B cell (primary cell): Measurements from ENCODE around the gene GTF2I. TPM values are rescaled to one million over a fixed set of nuclear protein-coding genes. Genes with fewer than 3 reads are reported as not detected.
"Not testable (repeated sequence)": the region's sequence is repeated elsewhere in the genome, so short reads cannot be mapped to it uniquely, and the experiment has no call there.

ENCODE experiments used
- ATAC-seq: fragments of 200-7000 bp; cut with Tn5 transposase; one replicate; pipeline ENCODE4 v1.10.0; 2021; ENCODE audit warnings: low read depth, mild to moderate bottlenecking, moderate number of reproducible peaks, moderate library complexity
- CTCF ChIA-PET: fragments of 350-600 bp; sonication (Branson Sonifier 250); formaldehyde crosslinking; loops from one replicate; lab custom pipeline; 2021; ENCODE audit warnings: antibody characterized with exemption, inconsistent platforms; lab: Charles Lee
- POLR2A ChIA-PET: fragments of 350-600 bp; sonication (Branson Sonifier 250); formaldehyde crosslinking; loops from one replicate; lab custom pipeline; 2021; ENCODE audit warnings: antibody characterized with exemption; lab: Charles Lee
- DNase-seq: peaks from one replicate; pipeline ENCODE4 v3.0.0; 2013
- H2AFZ ChIP-seq: 2 replicates; pipeline ENCODE4 v1.6.1; 2012; ENCODE audit warnings: mild to moderate bottlenecking, low read depth, low read length; ENCODE audit not compliant: insufficient read depth, poor library complexity, severe bottlenecking
- H3K27ac ChIP-seq, 2 donors: 1 replicate in 1 of 2; 2 replicates in 1 of 2; pipeline ENCODE4 v1.5.1; 2012 to 2013; ENCODE audit warnings: low read length in 2 of 2, mild to moderate bottlenecking in 2 of 2, moderate library complexity in 1 of 2
- H3K27me3 ChIP-seq, 4 experiments: fragments of 200-600 bp in 1 of 4; sonication (generic) in 1 of 4; replicated peaks in 1 of 4; 1 replicate in 2 of 4; 2 replicates in 2 of 4; pipeline versions ENCODE4 v1.6.1 to v1.7.0; 2013 to 2016; ENCODE audit warnings: low read length in 3 of 4, mild to moderate bottlenecking in 2 of 4, mixed read lengths in 1 of 4, moderate library complexity in 1 of 4; ENCODE audit not compliant: insufficient read depth in 4 of 4, control insufficient read depth in 3 of 4; ENCODE audit errors: control extremely low read depth in 1 of 4
- H3K36me3 ChIP-seq, 2 experiments: replicated peaks in 1 of 2; 1 replicate in 1 of 2; 2 replicates in 1 of 2; pipeline versions ENCODE4 v1.6.1 to v1.7.1; 2013; ENCODE audit warnings: low read length in 1 of 2; ENCODE audit not compliant: insufficient read depth in 2 of 2, control insufficient read depth in 1 of 2; ENCODE audit errors: control extremely low read depth in 1 of 2, extremely low read depth in 1 of 2
- H3K4me1 ChIP-seq, 2 donors: fragments of 200-600 bp in 1 of 2; sonication (generic) in 1 of 2; 1 replicate in 1 of 2; 2 replicates in 1 of 2; pipeline versions ENCODE4 v1.5.1 to v1.6.1; 2013 to 2017; ENCODE audit warnings: low read length in 2 of 2; ENCODE audit not compliant: control insufficient read depth in 2 of 2, insufficient read depth in 2 of 2
- H3K4me2 ChIP-seq: replicated peaks from 2 replicates; pipeline ENCODE3; 2012; ENCODE audit warnings: mild to moderate bottlenecking, low read depth, low read length; ENCODE audit not compliant: poor library complexity, severe bottlenecking
- H3K4me3 ChIP-seq, 5 experiments: fragments of 200-600 bp in 1 of 5; sonication (generic) in 1 of 5; 1 replicate in 3 of 5; 2 replicates in 2 of 5; pipeline versions ENCODE4 v1.5.1 to v1.7.0; 2011 to 2016; ENCODE audit warnings: low read length in 4 of 5, mild to moderate bottlenecking in 4 of 5, low read depth in 2 of 5, control low read depth in 1 of 5, moderate library complexity in 1 of 5; ENCODE audit not compliant: insufficient read depth in 1 of 5; ENCODE audit errors: control extremely low read depth in 1 of 5, extremely low read depth in 1 of 5
- H3K79me2 ChIP-seq: fragments of 200-600 bp; sonication (generic); one replicate; pipeline ENCODE4 v1.6.0; 2016; ENCODE audit warnings: low read length; ENCODE audit not compliant: control insufficient read depth, insufficient read depth
- H3K9ac ChIP-seq: fragments of 200-600 bp; sonication (generic); 2 replicates; pipeline ENCODE4 v1.6.1; 2017; ENCODE audit warnings: mild to moderate bottlenecking, low read length, moderate library complexity
- H3K9me3 ChIP-seq, 3 donors: one replicate each; pipeline versions ENCODE4 v1.6.1 to v1.7.1; 2013; ENCODE audit warnings: low read length in 2 of 3; ENCODE audit not compliant: control insufficient read depth in 2 of 3, insufficient read depth in 1 of 3; ENCODE audit errors: control extremely low read depth in 1 of 3
- H4K20me1 ChIP-seq: 2 replicates; pipeline ENCODE4 v1.6.0; 2012; ENCODE audit warnings: mild to moderate bottlenecking, low read length; ENCODE audit not compliant: insufficient read depth, control insufficient read depth, poor library complexity, severe bottlenecking
- H3K27ac Mint-ChIP-seq: one replicate; pipeline ENCODE4 v1.8.0; 2021; ENCODE audit warnings: mixed read lengths
- H3K27me3 Mint-ChIP-seq: one replicate; pipeline ENCODE4 v1.8.0; 2021; ENCODE audit warnings: mixed read lengths
- H3K4me1 Mint-ChIP-seq: one replicate; pipeline ENCODE4 v1.8.0; 2021; ENCODE audit warnings: mixed read lengths
- H3K4me3 Mint-ChIP-seq: one replicate; pipeline ENCODE4 v1.8.0; 2021; ENCODE audit warnings: mixed read lengths
- H3K9me3 Mint-ChIP-seq: one replicate; pipeline ENCODE4 v1.8.0; 2022; ENCODE audit warnings: mixed read lengths; ENCODE audit not compliant: insufficient read depth
- WGBS: methylation state at CpG from one replicate; pipeline ENCODE4 v1.1.5; 2013; ENCODE audit warnings: missing lambda C conversion rate; ENCODE audit not compliant: insufficient coverage; 5-methylcytosine and 5-hydroxymethylcytosine counted together
- intact Hi-C: fragments of 100-400 bp; cut with micrococcal nuclease; formaldehyde crosslinking; loops from one replicate; pipeline ENCODE4 v1.10.0; 2022
- polyA plus RNA-seq: library from polyadenylated mRNA; depleted of rRNA; stranded (reverse); fragments of >200 nt; gene quantifications from 2 replicates; pipeline ENCODE4 v1.2.3, GENCODE V29; 2012
- total RNA-seq, 2 donors: library from RNA; stranded (reverse); fragments of 120-200 nt in 1 of 2; gene quantifications; 1 replicate in 1 of 2; 2 replicates in 1 of 2; pipeline versions ENCODE4 v1.2.3 to v1.2.4, GENCODE V29; 2013 to 2022

Gene GTF2I
- total and polyA plus RNA-seq, 2 donors (not counting 1 experiment from before 2014, with no cell fraction given), result 140 to 271 TPM

GRCh38 chr7:74775111-74775510, 117.6 kb downstream of the GTF2I start:
- H2AFZ ChIP-seq, DNase-seq, H3K27ac ChIP-seq, H3K4me2 ChIP-seq, H3K4me3 Mint-ChIP-seq, H3K36me3 ChIP-seq, H3K27ac Mint-ChIP-seq, POLR2A ChIA-PET, H3K4me1 Mint-ChIP-seq, H3K4me3 ChIP-seq, H3K4me1 ChIP-seq, H3K9me3 Mint-ChIP-seq, intact Hi-C loops, H3K27me3 Mint-ChIP-seq, CTCF ChIA-PET, ATAC-seq, H3K27me3 ChIP-seq, H4K20me1 ChIP-seq, H3K9me3 ChIP-seq, H3K79me2 ChIP-seq, H3K9ac ChIP-seq: not testable (repeated sequence)
- WGBS, result no CpG with 5 or more reads among the region's 6 CpGs

DNA sequence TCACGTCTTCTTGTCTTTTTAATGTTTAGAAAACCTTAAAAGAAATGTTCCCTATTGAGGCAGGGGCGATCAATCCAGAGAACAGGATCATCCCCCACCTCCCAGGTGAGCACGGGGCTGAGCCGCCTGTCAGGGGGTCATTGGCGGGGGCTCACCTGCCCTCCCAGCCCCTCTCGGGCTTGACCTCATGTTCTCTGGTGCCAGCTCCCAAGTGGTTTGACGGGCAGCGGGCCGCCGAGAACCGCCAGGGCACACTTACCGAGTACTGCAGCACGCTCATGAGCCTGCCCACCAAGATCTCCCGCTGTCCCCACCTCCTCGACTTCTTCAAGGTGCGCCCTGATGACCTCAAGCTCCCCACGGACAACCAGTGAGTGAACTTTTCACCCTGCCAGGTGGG, 121.5 kb downstream of the GTF2I start:
- H3K27ac Mint-ChIP-seq, H3K27me3 Mint-ChIP-seq, H3K79me2 ChIP-seq, CTCF ChIA-PET, POLR2A ChIA-PET, H4K20me1 ChIP-seq, H3K27me3 ChIP-seq, H3K9me3 ChIP-seq, H3K4me1 Mint-ChIP-seq, H3K4me1 ChIP-seq, H3K27ac ChIP-seq, H3K9me3 Mint-ChIP-seq, DNase-seq, H3K9ac ChIP-seq, H3K36me3 ChIP-seq, H3K4me3 Mint-ChIP-seq, H3K4me2 ChIP-seq, H3K4me3 ChIP-seq, ATAC-seq, intact Hi-C loops, H2AFZ ChIP-seq: not testable (repeated sequence)
- WGBS, result no CpG with 5 or more reads among the region's 17 CpGs

DNA sequence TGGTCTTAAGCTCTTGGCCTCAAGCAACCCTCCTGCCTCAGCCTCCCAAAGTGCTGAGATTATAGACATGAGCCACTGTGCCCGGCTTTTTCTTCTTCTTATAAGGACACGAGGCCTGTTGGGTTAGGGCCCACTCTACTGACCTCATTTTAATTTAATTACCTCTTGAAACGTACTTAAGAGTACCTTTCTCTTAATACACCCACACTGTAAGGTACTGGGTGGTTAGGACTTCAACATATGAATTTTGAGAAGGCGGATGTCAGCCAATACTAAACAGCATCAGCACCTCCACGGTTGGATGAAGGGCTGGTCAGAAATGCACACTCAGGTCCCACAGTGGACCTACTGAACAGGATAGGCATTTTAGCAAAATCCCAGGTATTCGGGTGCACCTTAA, 124.2 kb downstream of the GTF2I start:
- H3K27me3 Mint-ChIP-seq, DNase-seq, CTCF ChIA-PET, H3K9me3 Mint-ChIP-seq, H3K9ac ChIP-seq, intact Hi-C loops, H3K79me2 ChIP-seq, H3K27me3 ChIP-seq, H3K4me1 ChIP-seq, ATAC-seq, H3K4me3 ChIP-seq, POLR2A ChIA-PET, H3K4me2 ChIP-seq, H3K4me3 Mint-ChIP-seq, H3K27ac ChIP-seq, H3K4me1 Mint-ChIP-seq, H3K27ac Mint-ChIP-seq, H4K20me1 ChIP-seq, H2AFZ ChIP-seq, H3K36me3 ChIP-seq, H3K9me3 ChIP-seq: not testable (repeated sequence)
- WGBS, result no CpG with 5 or more reads among the region's 6 CpGs

DNA sequence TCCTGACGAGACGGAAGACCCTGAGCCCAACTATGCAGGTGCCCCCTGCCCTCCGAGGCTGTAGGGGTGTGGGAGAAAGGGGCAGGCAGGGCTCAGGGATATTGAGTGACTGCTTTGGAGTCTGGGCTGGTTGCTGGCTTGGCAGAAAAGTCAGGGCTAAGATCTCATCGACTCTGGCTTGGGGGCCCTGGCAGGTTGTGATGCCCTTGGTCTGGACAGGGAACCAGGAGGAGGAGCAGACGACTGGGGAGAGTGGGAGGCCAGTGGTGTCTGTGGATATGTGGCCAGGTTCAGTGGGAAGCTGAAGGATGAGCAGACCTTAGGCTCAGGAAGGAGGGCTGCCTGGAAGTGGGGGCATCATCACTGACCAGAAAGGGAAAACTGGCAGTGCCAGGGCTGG, 126.1 kb downstream of the GTF2I start:
- DNase-seq, intact Hi-C loops, H3K27me3 Mint-ChIP-seq, H3K9me3 ChIP-seq, H3K27ac Mint-ChIP-seq, H3K9me3 Mint-ChIP-seq, H3K4me1 ChIP-seq, H3K4me1 Mint-ChIP-seq, H3K4me3 ChIP-seq, H3K27ac ChIP-seq, H3K4me2 ChIP-seq, ATAC-seq, H4K20me1 ChIP-seq, H3K79me2 ChIP-seq, H3K36me3 ChIP-seq, H2AFZ ChIP-seq, H3K27me3 ChIP-seq, H3K9ac ChIP-seq, CTCF ChIA-PET, POLR2A ChIA-PET, H3K4me3 Mint-ChIP-seq: not testable (repeated sequence)
- 95% methylated on average over 2 of the region's 5 CpGs for WGBS
